Activated B cell treated with CpG ODN at 0.5 μM for 24 hours (primary cell): Measurements from ENCODE around the gene SH3RF2. TPM values are rescaled to one million over a fixed set of nuclear protein-coding genes. Genes with fewer than 3 reads are reported as not detected.
"Not testable (repeated sequence)": the region's sequence is repeated elsewhere in the genome, so short reads cannot be mapped to it uniquely, and the experiment has no call there.

ENCODE experiments used
- ATAC-seq: fragments of 200-7000 bp; cut with Tn5 transposase; one replicate; pipeline ENCODE4 v1.10.0; 2021; ENCODE audit warnings: low read depth, mild to moderate bottlenecking, moderate library complexity
- CTCF ChIA-PET: fragments of 350-600 bp; sonication (Branson Sonifier 250); formaldehyde crosslinking; loops from one replicate; lab custom pipeline; 2021; ENCODE audit warnings: antibody characterized with exemption; lab: Charles Lee
- POLR2A ChIA-PET: fragments of 350-600 bp; sonication (Branson Sonifier 250); formaldehyde crosslinking; loops from one replicate; lab custom pipeline; 2021; ENCODE audit warnings: antibody characterized with exemption; lab: Charles Lee
- DNase-seq: peaks from one replicate; pipeline ENCODE4 v3.0.0; 2022
- H3K27ac Mint-ChIP-seq: one replicate; pipeline ENCODE4 v1.8.0; 2020; ENCODE audit warnings: mixed read lengths
- H3K27me3 Mint-ChIP-seq: one replicate; pipeline ENCODE4 v1.8.0; 2021; ENCODE audit warnings: mixed read lengths
- H3K36me3 Mint-ChIP-seq: one replicate; pipeline ENCODE4 v1.8.0; 2021; ENCODE audit warnings: low read depth, mixed read lengths
- H3K4me1 Mint-ChIP-seq: one replicate; pipeline ENCODE4 v1.8.0; 2021; ENCODE audit warnings: mixed read lengths
- H3K4me3 Mint-ChIP-seq: one replicate; pipeline ENCODE4 v1.8.0; 2020; ENCODE audit warnings: mild to moderate bottlenecking, mixed read lengths
- H3K9me3 Mint-ChIP-seq: one replicate; pipeline ENCODE4 v1.8.0; 2020; ENCODE audit warnings: mixed read lengths
- CTCF ChIP-seq: fragments of 200-600 bp; IDR thresholded peaks from one replicate; pipeline ENCODE4 v1.8.0; 2022; ENCODE audit warnings: antibody characterized with exemption, mild to moderate bottlenecking
- intact Hi-C: fragments of 100-400 bp; cut with micrococcal nuclease; formaldehyde crosslinking; loops from one replicate; pipeline ENCODE4 v1.15.1; 2024
- total RNA-seq: library from RNA; stranded (reverse); gene quantifications from 2 replicates; pipeline ENCODE4 v1.2.3, GENCODE V29; 2022

The SH3RF2 gene
- total RNA-seq, 1 donor from 2014 or later, result not detected

GRCh38 chr5:145991044-145991575, 54.7 kb downstream of the SH3RF2 start:
- H3K4me3 Mint-ChIP-seq, result no peak overlapping the region
- ChIA-PET CTCF (no interaction called here), POLR2A (no interaction called here)
- H3K4me1 Mint-ChIP-seq, result no peaks in the 10 kb centered on the region
- no peak overlapping the region for H3K27ac Mint-ChIP-seq
- no peak for TF ChIP-seq CTCF
- intact Hi-C loops, result no loop called here
- DNase-seq (no peak), ATAC-seq (no peak)
- H3K27me3 Mint-ChIP-seq, result no peaks in the 10 kb centered on the region
- H3K9me3 Mint-ChIP-seq, result peaks cover 13% of the 10 kb centered on the region
- H3K36me3 Mint-ChIP-seq, result no peaks in the 10 kb centered on the region

GRCh38 chr5:145993538-145993937, 57.2 kb downstream of the SH3RF2 start:
- H3K27ac Mint-ChIP-seq, ATAC-seq, H3K4me1 Mint-ChIP-seq, CTCF ChIA-PET, H3K4me3 Mint-ChIP-seq, intact Hi-C loops, H3K36me3 Mint-ChIP-seq, H3K27me3 Mint-ChIP-seq, DNase-seq, POLR2A ChIA-PET: not testable (repeated sequence)
- peaks cover 13% of the 10 kb centered on the region for H3K9me3 Mint-ChIP-seq

GRCh38 chr5:145996135-145996534, 59.8 kb downstream of the SH3RF2 start:
- H3K27me3 Mint-ChIP-seq, result no peaks in the 10 kb centered on the region
- POLR2A ChIA-PET, result no interaction called here
- CTCF ChIA-PET, result no interaction called here
- no peak for DNase-seq
- no peaks in the 10 kb centered on the region for H3K4me1 Mint-ChIP-seq
- TF ChIP-seq CTCF, result no peak
- H3K27ac Mint-ChIP-seq, result no peak overlapping the region
- intact Hi-C loops, result no loop called here
- no peak for ATAC-seq
- H3K9me3 Mint-ChIP-seq, result peaks cover 13% of the 10 kb centered on the region
- no peak overlapping the region for H3K4me3 Mint-ChIP-seq
- no peaks in the 10 kb centered on the region for H3K36me3 Mint-ChIP-seq

GRCh38 chr5:145999208-145999607, 62.8 kb downstream of the SH3RF2 start:
- Mint-ChIP-seq H3K9me3 (peaks cover 2% of the 10 kb centered on the region), H3K4me1 (no peaks in the 10 kb centered on the region), H3K27ac (no peak overlapping the region), H3K4me3 (no peak overlapping the region), H3K36me3 (no peaks in the 10 kb centered on the region), H3K27me3 (no peaks in the 10 kb centered on the region)
- intact Hi-C loops, result no loop called here
- ChIA-PET CTCF (no interaction called here), POLR2A (interaction anchor here (0.6 kb wide), 1 partner anchor 291 kb away, joined by 3 read pairs; no protein-coding TSS in a partner anchor)
- TF ChIP-seq CTCF, result no peak
- ATAC-seq, result no peak
- DNase-seq, result no peak

GRCh38 chr5:146000072-146000471, 63.7 kb downstream of the SH3RF2 start:
- Mint-ChIP-seq H3K4me3 (no peak overlapping the region), H3K9me3 (no peaks in the 10 kb centered on the region), H3K27me3 (no peaks in the 10 kb centered on the region), H3K4me1 (no peaks in the 10 kb centered on the region), H3K36me3 (no peaks in the 10 kb centered on the region), H3K27ac (no peak overlapping the region)
- no peak for ATAC-seq
- ChIA-PET CTCF (no interaction called here), POLR2A (no interaction called here)
- no peak for TF ChIP-seq CTCF
- DNase-seq, result no peak
- intact Hi-C loops, result no loop called here
